Peyer's patch (tissue), 4 donors: ENCODE measurements around the gene SPATA16. TPM values are rescaled to one million over a fixed set of nuclear protein-coding genes. Genes with fewer than 3 reads are reported as not detected.
"Not testable (repeated sequence)": the region's sequence is repeated elsewhere in the genome, so short reads cannot be mapped to it uniquely, and the experiment has no call there.

Experiments used
- DNase-seq, 3 donors: peaks; one replicate each; pipeline ENCODE4 v3.0.0-alpha.2; 2017 to 2019
- H3K27ac ChIP-seq, 4 donors: fragments of 200-600 bp; sonication (generic); one replicate each; pipeline ENCODE4 v1.5.1; 2016 to 2019
- H3K27me3 ChIP-seq, 2 donors: fragments of 200-600 bp; sonication (generic); one replicate each; pipeline ENCODE4 v1.5.1; 2019
- H3K36me3 ChIP-seq, 3 donors: fragments of 200-600 bp; sonication (generic); one replicate each; pipeline ENCODE4 v1.5.1; 2016 to 2019
- H3K4me1 ChIP-seq, 4 donors: fragments of 200-600 bp; sonication (generic); one replicate each; pipeline ENCODE4 v1.5.1; 2016 to 2019
- H3K4me3 ChIP-seq, 4 donors: fragments of 200-600 bp; sonication (generic); 1 replicate in 3 of 4; 2 replicates in 1 of 4; pipeline ENCODE4 v1.5.1; 2016 to 2019; ENCODE audit warnings: mild to moderate bottlenecking in 1 of 4
- H3K9me3 ChIP-seq, 4 donors: fragments of 200-600 bp; sonication (generic); one replicate each; pipeline ENCODE4 v1.5.1; 2016 to 2019; ENCODE audit warnings: mild to moderate bottlenecking in 1 of 4
- POLR2A ChIP-seq, 2 donors: fragments of 450-650 bp; IDR thresholded peaks; one replicate each; pipeline ENCODE4 v1.5.1; 2017; ENCODE audit warnings: antibody characterized with exemption in 2 of 2, mild to moderate bottlenecking in 2 of 2, moderate library complexity in 2 of 2
- total RNA-seq, 4 donors: library from RNA; depleted of rRNA; stranded (reverse); fragments of >200 nt; gene quantifications; one replicate each; pipeline ENCODE4 v1.1.0, GENCODE V29; 2016
- TF ChIP-seq, protein P1 (sequence below), 6 experiments: fragments of 450-650 bp in 4 of 6; fragments of 200-600 bp in 2 of 6; sonication (generic) in 1 of 6; IDR thresholded peaks; one replicate each; pipeline ENCODE4 v1.5.1; 2017 to 2019; ENCODE audit warnings: antibody characterized with exemption in 6 of 6, mild to moderate bottlenecking in 3 of 6, moderate library complexity in 1 of 6

Gene SPATA16
- total RNA-seq, 4 donors from 2014 or later, result not detected

DNA sequence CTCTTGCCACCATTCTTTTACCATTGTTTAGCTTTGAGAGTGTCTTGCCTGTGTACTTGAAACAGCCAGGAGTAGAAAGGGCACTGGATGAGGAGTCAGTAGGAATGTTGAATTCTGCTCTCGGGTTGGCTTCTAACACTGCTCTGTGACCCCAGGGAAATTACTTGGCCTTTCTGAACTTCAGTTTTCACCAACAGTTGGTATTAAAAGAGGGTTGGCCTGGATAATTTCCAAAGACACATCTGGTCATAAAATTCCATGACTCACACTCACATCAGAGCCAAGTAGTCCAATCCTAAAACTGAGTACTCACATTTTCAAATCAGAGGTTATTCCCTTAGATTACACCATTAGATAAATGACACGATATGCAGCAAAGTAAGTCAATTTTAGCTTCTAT lies 248.9 kb downstream of the SPATA16 start:
- Histone ChIP-seq H3K4me3 (no peak overlapping the region), H3K4me1 (no peaks in the 10 kb centered on the region), H3K36me3 (no peaks in the 10 kb centered on the region), H3K27me3 (no peaks in the 10 kb centered on the region), H3K9me3 (no peaks in the 10 kb centered on the region), H3K27ac (no peak overlapping the region)
- TF ChIP-seq, protein P1, sequence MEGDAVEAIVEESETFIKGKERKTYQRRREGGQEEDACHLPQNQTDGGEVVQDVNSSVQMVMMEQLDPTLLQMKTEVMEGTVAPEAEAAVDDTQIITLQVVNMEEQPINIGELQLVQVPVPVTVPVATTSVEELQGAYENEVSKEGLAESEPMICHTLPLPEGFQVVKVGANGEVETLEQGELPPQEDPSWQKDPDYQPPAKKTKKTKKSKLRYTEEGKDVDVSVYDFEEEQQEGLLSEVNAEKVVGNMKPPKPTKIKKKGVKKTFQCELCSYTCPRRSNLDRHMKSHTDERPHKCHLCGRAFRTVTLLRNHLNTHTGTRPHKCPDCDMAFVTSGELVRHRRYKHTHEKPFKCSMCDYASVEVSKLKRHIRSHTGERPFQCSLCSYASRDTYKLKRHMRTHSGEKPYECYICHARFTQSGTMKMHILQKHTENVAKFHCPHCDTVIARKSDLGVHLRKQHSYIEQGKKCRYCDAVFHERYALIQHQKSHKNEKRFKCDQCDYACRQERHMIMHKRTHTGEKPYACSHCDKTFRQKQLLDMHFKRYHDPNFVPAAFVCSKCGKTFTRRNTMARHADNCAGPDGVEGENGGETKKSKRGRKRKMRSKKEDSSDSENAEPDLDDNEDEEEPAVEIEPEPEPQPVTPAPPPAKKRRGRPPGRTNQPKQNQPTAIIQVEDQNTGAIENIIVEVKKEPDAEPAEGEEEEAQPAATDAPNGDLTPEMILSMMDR (IDR thresholded peaks at IDR 0.05), result no peak
- no peak for TF ChIP-seq POLR2A (IDR thresholded peaks at IDR 0.05)
- no peak for DNase-seq

DNA sequence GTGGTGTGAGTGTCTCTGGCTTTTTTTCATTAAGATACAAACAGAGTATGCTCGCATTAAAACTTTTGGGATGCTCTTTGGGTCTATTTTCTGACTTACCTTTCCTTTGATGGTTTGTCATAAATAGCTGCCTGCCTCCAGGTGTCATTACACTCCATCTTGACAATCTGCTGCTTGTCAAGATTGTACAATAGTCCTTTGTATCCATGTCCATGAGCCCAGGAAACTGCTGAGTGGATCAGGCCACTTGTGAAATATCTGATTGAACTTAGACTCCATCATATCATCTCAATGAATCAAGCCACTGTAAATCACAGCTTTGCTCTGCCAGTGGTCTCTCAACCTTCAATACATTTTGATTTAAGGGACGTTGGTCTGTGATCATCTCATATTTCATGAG lies 255.3 kb downstream of the SPATA16 start:
- no peak overlapping the region for H3K4me3 ChIP-seq
- H3K4me1 ChIP-seq, result no peaks in the 10 kb centered on the region
- no peaks in the 10 kb centered on the region for H3K36me3 ChIP-seq
- no peaks in the 10 kb centered on the region for H3K9me3 ChIP-seq
- DNase-seq, result no peak
- no peak for TF ChIP-seq POLR2A (IDR thresholded peaks at IDR 0.05)
- TF ChIP-seq, protein P1 (IDR thresholded peaks at IDR 0.05), result no peak
- H3K27me3 ChIP-seq, result no peaks in the 10 kb centered on the region
- H3K27ac ChIP-seq, result no peak overlapping the region

GRCh38 chr3:172882563-172882962 lies 258.5 kb downstream of the SPATA16 start:
- no peaks in the 10 kb centered on the region for H3K27me3 ChIP-seq
- H3K4me1 ChIP-seq, result no peaks in the 10 kb centered on the region
- no peak for TF ChIP-seq POLR2A (IDR thresholded peaks at IDR 0.05)
- TF ChIP-seq, protein P1 (IDR thresholded peaks at IDR 0.05), result no peak
- H3K9me3 ChIP-seq, result no peaks in the 10 kb centered on the region
- H3K27ac ChIP-seq, result no peak overlapping the region
- H3K36me3 ChIP-seq, result no peaks in the 10 kb centered on the region
- DNase-seq, result no peak
- no peak overlapping the region for H3K4me3 ChIP-seq

DNA sequence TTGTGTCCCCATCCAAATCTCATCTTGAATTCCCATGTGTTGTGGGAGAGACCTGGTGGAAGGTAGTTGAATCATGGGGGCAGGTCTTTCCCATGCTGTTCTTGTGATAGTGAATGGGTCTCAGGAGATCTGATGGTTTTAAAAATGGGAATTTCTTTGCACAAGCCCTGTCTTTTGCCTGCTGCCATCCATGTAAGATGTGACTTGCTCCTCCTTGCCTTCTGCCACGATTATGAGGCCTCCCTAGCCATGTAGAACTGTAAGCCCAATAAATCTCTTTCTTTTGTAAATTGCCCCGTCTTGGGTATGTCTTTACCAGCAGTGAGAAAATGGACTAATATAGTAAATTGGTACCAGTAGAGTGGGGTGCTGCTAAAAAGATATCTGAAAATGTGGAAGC lies 261.7 kb downstream of the SPATA16 start:
- not testable (repeated sequence) for H3K4me1 ChIP-seq, H3K9me3 ChIP-seq, H3K4me3 ChIP-seq, H3K27ac ChIP-seq, DNase-seq, H3K36me3 ChIP-seq, H3K27me3 ChIP-seq

- TF ChIP-seq POLR2A (IDR thresholded peaks at IDR 0.05), result no peak
- TF ChIP-seq, protein P1 (IDR thresholded peaks at IDR 0.05), result no peak
- no peak for DNase-seq
- Histone ChIP-seq H3K36me3 (no peaks in the 10 kb centered on the region), H3K4me1 (no peaks in the 10 kb centered on the region), H3K4me3 (no peak overlapping the region), H3K27me3 (no peaks in the 10 kb centered on the region), H3K27ac (no peak overlapping the region), H3K9me3 (no peaks in the 10 kb centered on the region)
Measured at GRCh38 chr3:172877011-172877410, 264.0 kb downstream of the SPATA16 start.

DNA sequence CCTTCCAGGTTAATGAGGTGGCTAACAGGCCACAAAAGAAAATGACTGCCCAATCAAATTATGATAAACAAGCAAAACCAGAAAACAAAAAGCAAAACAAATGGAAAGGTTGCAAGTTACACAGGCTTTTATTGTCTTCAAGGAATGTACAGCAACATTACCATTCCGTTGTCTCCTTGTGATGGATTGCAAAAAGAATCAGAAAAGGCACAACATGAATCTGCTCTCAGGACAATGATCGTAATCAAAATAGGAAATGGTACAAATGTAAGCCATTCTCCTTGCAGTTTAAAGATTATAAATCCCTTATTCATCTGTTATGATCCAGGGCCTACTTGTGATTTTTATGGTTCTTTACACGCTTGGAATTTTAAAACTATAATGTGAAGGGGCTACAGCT lies 264.7 kb downstream of the SPATA16 start:
- H3K27me3 ChIP-seq, result no peaks in the 10 kb centered on the region
- TF ChIP-seq, protein P1 (IDR thresholded peaks at IDR 0.05), result no peak
- no peak for TF ChIP-seq POLR2A (IDR thresholded peaks at IDR 0.05)
- no peaks in the 10 kb centered on the region for H3K9me3 ChIP-seq
- H3K4me1 ChIP-seq, result no peaks in the 10 kb centered on the region
- DNase-seq, result no peak
- H3K36me3 ChIP-seq, result no peaks in the 10 kb centered on the region
- H3K4me3 ChIP-seq, result no peak overlapping the region
- H3K27ac ChIP-seq, result no peak overlapping the region
